GM10248 (cell line): ENCODE measurements around the gene ZCCHC13.
A peak's percentile ranks its signal among the peaks of the same experiment; 100 is the strongest.

ENCODE experiments used
- CTCF ChIA-PET: fragments of 300-600 bp; sonication (Branson Sonifier 250); formaldehyde crosslinking; extraction: SDS; loops from one replicate; lab custom pipeline; 2021; ENCODE audit warnings: antibody characterized with exemption; lab: Yijun Ruan, JAX
- POLR2A ChIA-PET: fragments of 350-650 bp; sonication (Branson Sonifier 250); formaldehyde crosslinking; extraction: SDS; loops from one replicate; lab custom pipeline; 2020; ENCODE audit warnings: antibody characterized with exemption; lab: Yijun Ruan, JAX
- DNase-seq: peaks from one replicate; pipeline ENCODE4 v3.0.0; 2012; ENCODE audit errors: extremely low spot score
- CTCF ChIP-seq: IDR thresholded peaks from 2 replicates; pipeline ENCODE4 v1.5.1; 2012; ENCODE audit warnings: mild to moderate bottlenecking, low read depth; ENCODE audit errors: extremely low read depth, missing control alignments, control extremely low read depth

The ZCCHC13 gene

GRCh38 chrX:74291577-74291963, 12.4 kb upstream of the ZCCHC13 start:
- no peak for TF ChIP-seq CTCF
- ChIA-PET CTCF (interaction anchor here (0.9 to 1.8 kb wide), 3 partner anchors 11 to 18 kb away, joined by 3 to 6 read pairs (median 3); no protein-coding TSS in a partner anchor), POLR2A (interaction anchor here (1.0 kb wide), 1 partner anchor 8 kb away, joined by 4 read pairs; no protein-coding TSS in a partner anchor)
- DNase-seq, result no peak

GRCh38 chrX:74291964-74292807, 11.8 kb upstream of the ZCCHC13 start:
- peak; percentile 75 for DNase-seq
- peak; percentile 31 for TF ChIP-seq CTCF
- POLR2A ChIA-PET, result interaction anchor here (1.0 kb wide), 1 partner anchor 9 kb away, joined by 4 read pairs; no protein-coding TSS in a partner anchor
- CTCF ChIA-PET, result interaction anchor here (0.9 to 1.8 kb wide), 3 partner anchors 12 to 19 kb away, joined by 3 to 6 read pairs (median 3); no protein-coding TSS in a partner anchor

- ChIA-PET POLR2A (interaction anchor here (1.0 kb wide), 1 partner anchor 10 kb away, joined by 4 read pairs; no protein-coding TSS in a partner anchor), CTCF (interaction anchor here (0.9 to 1.8 kb wide), 2 partner anchors 13 to 19 kb away, joined by 3 to 6 read pairs; no protein-coding TSS in a partner anchor)
- no peak for TF ChIP-seq CTCF
- no peak for DNase-seq
Observed at GRCh38 chrX:74292808-74293123, 11.2 kb upstream of the ZCCHC13 start.

GRCh38 chrX:74293343-74293946, 10.5 kb upstream of the ZCCHC13 start:
- no peak for TF ChIP-seq CTCF
- CTCF ChIA-PET, result interaction anchor here (1.8 kb wide), 1 partner anchor 20 kb away, joined by 6 read pairs; no protein-coding TSS in a partner anchor
- POLR2A ChIA-PET, result no interaction called here
- DNase-seq, result peak; percentile 67

- DNase-seq, result no peak
- POLR2A ChIA-PET, result no interaction called here
- CTCF ChIA-PET, result no interaction called here
- no peak for TF ChIP-seq CTCF
Observed at GRCh38 chrX:74295101-74295500, 8.9 kb upstream of the ZCCHC13 start.

GRCh38 chrX:74297766-74298165, 6.2 kb upstream of the ZCCHC13 start:
- DNase-seq, result no peak
- POLR2A ChIA-PET, result no interaction called here
- no peak for TF ChIP-seq CTCF
- CTCF ChIA-PET, result no interaction called here
